Measurements from ENCODE around the gene MTMR10. TPM values are rescaled to one million over a fixed set of nuclear protein-coding genes. Genes with fewer than 3 reads are reported as not detected.

The MTMR10 gene
- polyA plus RNA-seq, 1 experiment: 13.7 TPM

- Histone ChIP-seq H3K27me3 (ENCODE audit: control insufficient read depth, insufficient read depth, low read length) (no peaks in the 10 kb centered on the region), H3K36me3 (ENCODE audit: control insufficient read depth, insufficient read depth, low read length) (peaks cover 14% of the 10 kb centered on the region), H3K4me3 (ENCODE audit: low read depth, low read length) (no peak overlapping the region)
- no peak for TF ChIP-seq CTCF (IDR thresholded peaks at IDR 0.05; ENCODE audit: insufficient read depth, low read depth, low read length)
- ChIA-PET POLR2A (no interaction called here), CTCF (interaction anchor here (0.8 to 1.3 kb wide), 2 partner anchors 16 to 198 kb away, joined by 3 read pairs; no protein-coding TSS in a partner anchor)
- no peak for DNase-seq (ENCODE audit: low read depth)
Measured at GRCh38 chr15:30929064-30929669, 62.3 kb downstream of the MTMR10 start.

- Histone ChIP-seq H3K4me3 (ENCODE audit: low read depth, low read length) (no peak overlapping the region), H3K36me3 (ENCODE audit: control insufficient read depth, insufficient read depth, low read length) (peaks cover 16% of the 10 kb centered on the region), H3K27me3 (ENCODE audit: control insufficient read depth, insufficient read depth, low read length) (no peaks in the 10 kb centered on the region)
- POLR2A ChIA-PET: no interaction called here
- CTCF ChIA-PET: interaction anchor here (1.3 kb wide), 1 partner anchor 199 kb away, joined by 3 read pairs; no protein-coding TSS in a partner anchor
- DNase-seq (ENCODE audit: low read depth): no peak
- no peak for TF ChIP-seq CTCF (IDR thresholded peaks at IDR 0.05; ENCODE audit: insufficient read depth, low read depth, low read length)
Measured at GRCh38 chr15:30928076-30928475, 63.4 kb downstream of the MTMR10 start.

- DNase-seq (ENCODE audit: low read depth): no peak
- H3K27me3 ChIP-seq (ENCODE audit: control insufficient read depth, insufficient read depth, low read length): no peaks in the 10 kb centered on the region
- TF ChIP-seq CTCF (IDR thresholded peaks at IDR 0.05; ENCODE audit: insufficient read depth, low read depth, low read length): no peak
- ChIA-PET POLR2A (no interaction called here), CTCF (no interaction called here)
- H3K36me3 ChIP-seq (ENCODE audit: control insufficient read depth, insufficient read depth, low read length): peaks cover 18% of the 10 kb centered on the region
- H3K4me3 ChIP-seq (ENCODE audit: low read depth, low read length): no peak overlapping the region
Measured at GRCh38 chr15:30927148-30927761, 64.2 kb downstream of the MTMR10 start.

- DNase-seq (ENCODE audit: low read depth): no peak
- ChIA-PET CTCF (no interaction called here), POLR2A (no interaction called here)
- no peak overlapping the region for H3K4me3 ChIP-seq (ENCODE audit: low read depth, low read length)
- H3K36me3 ChIP-seq (ENCODE audit: control insufficient read depth, insufficient read depth, low read length): peaks cover 18% of the 10 kb centered on the region
- H3K27me3 ChIP-seq (ENCODE audit: control insufficient read depth, insufficient read depth, low read length): no peaks in the 10 kb centered on the region
- TF ChIP-seq CTCF (IDR thresholded peaks at IDR 0.05; ENCODE audit: insufficient read depth, low read depth, low read length): no peak
Measured at GRCh38 chr15:30926161-30926560, 65.3 kb downstream of the MTMR10 start.

- Histone ChIP-seq H3K4me3 (ENCODE audit: low read depth, low read length) (no peak overlapping the region), H3K36me3 (ENCODE audit: control insufficient read depth, insufficient read depth, low read length) (peaks cover 18% of the 10 kb centered on the region), H3K27me3 (ENCODE audit: control insufficient read depth, insufficient read depth, low read length) (no peaks in the 10 kb centered on the region)
- no peak for DNase-seq (ENCODE audit: low read depth)
- POLR2A ChIA-PET: no interaction called here
- CTCF ChIA-PET: no interaction called here
- no peak for TF ChIP-seq CTCF (IDR thresholded peaks at IDR 0.05; ENCODE audit: insufficient read depth, low read depth, low read length)
Measured at GRCh38 chr15:30925686-30926085, 65.7 kb downstream of the MTMR10 start.
